IPS-20b (cell line): ENCODE data around the gene NELFA.

Experiments
- H3K27ac ChIP-seq: one replicate; pipeline ENCODE4 v1.5.1; 2013; ENCODE audit warnings: low read length
- H3K27me3 ChIP-seq: 2 replicates; pipeline ENCODE4 v1.6.1; 2013; ENCODE audit warnings: mild to moderate bottlenecking, low read length, inconsistent platforms; ENCODE audit not compliant: insufficient read depth
- H3K36me3 ChIP-seq: 2 replicates; pipeline ENCODE4 v1.6.1; 2013; ENCODE audit warnings: low read depth, mild to moderate bottlenecking, inconsistent platforms, low read length, moderate library complexity; ENCODE audit not compliant: insufficient read depth
- H3K4me1 ChIP-seq: 2 replicates; pipeline ENCODE4 v1.6.1; 2013; ENCODE audit warnings: mild to moderate bottlenecking, control low read depth, inconsistent platforms, low read length, moderate library complexity; ENCODE audit not compliant: insufficient read depth
- H3K4me3 ChIP-seq: 2 replicates; pipeline ENCODE4 v1.5.1; 2013; ENCODE audit warnings: mild to moderate bottlenecking, low read length, inconsistent platforms
- H3K9ac ChIP-seq: 2 replicates; pipeline ENCODE4 v1.6.1; 2013; ENCODE audit warnings: low read depth, mild to moderate bottlenecking, inconsistent platforms, low read length, moderate library complexity
- H3K9me3 ChIP-seq: 2 replicates; pipeline ENCODE4 v1.6.1; 2013; ENCODE audit warnings: mild to moderate bottlenecking, low read depth, low read length, inconsistent platforms; ENCODE audit not compliant: insufficient read depth

NELFA gene

GRCh38 chr4:1975880-1976279, 32.9 kb downstream of the NELFA start:
- Histone ChIP-seq H3K9me3 (no peaks in the 10 kb centered on the region), H3K9ac (no peak overlapping the region), H3K27ac (no peak overlapping the region), H3K36me3 (peaks cover 88% of the 10 kb centered on the region), H3K4me1 (no peaks in the 10 kb centered on the region), H3K27me3 (no peaks in the 10 kb centered on the region), H3K4me3 (no peak overlapping the region)

DNA sequence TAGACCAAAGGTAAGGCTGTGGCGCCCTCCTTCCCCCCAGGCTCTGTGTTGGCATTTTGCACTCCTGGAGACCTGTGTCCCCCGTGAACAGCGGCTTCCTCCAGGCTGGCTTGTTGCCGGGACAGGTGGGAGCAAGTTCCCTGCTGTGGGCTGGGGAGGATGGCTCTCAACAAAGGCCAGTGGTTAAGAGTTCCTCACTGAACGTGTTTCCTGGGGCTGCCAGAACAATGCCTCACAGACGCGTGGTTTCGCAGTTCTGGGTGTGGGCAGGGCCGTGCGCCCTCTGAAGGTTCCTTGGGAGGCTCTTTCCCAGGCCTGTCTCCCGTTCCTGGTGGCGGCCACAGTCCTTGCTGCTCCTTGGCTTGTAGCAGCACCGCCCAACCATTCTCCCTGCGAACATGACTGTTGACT, 33.4 kb downstream of the NELFA start:
- no peak overlapping the region for H3K4me3 ChIP-seq
- H3K4me1 ChIP-seq = no peaks in the 10 kb centered on the region
- H3K9me3 ChIP-seq = no peaks in the 10 kb centered on the region
- H3K27ac ChIP-seq = no peak overlapping the region
- no peaks in the 10 kb centered on the region for H3K27me3 ChIP-seq
- H3K9ac ChIP-seq = no peak overlapping the region
- peaks cover 88% of the 10 kb centered on the region for H3K36me3 ChIP-seq

- no peak overlapping the region for H3K27ac ChIP-seq
Measured at GRCh38 chr4:1974840-1975239, 33.9 kb downstream of the NELFA start.

GRCh38 chr4:1973661-1974060, 35.1 kb downstream of the NELFA start:
- Histone ChIP-seq H3K27ac (no peak overlapping the region), H3K9ac (no peak overlapping the region), H3K4me1 (no peaks in the 10 kb centered on the region), H3K9me3 (no peaks in the 10 kb centered on the region), H3K36me3 (peaks cover 87% of the 10 kb centered on the region), H3K27me3 (no peaks in the 10 kb centered on the region), H3K4me3 (no peak overlapping the region)

More at GRCh38 chr4:1974840-1975239, 33.9 kb downstream of the NELFA start:
- Histone ChIP-seq H3K36me3 (peaks cover 88% of the 10 kb centered on the region), H3K9ac (no peak overlapping the region), H3K9me3 (no peaks in the 10 kb centered on the region), H3K4me1 (no peaks in the 10 kb centered on the region), H3K27me3 (no peaks in the 10 kb centered on the region), H3K4me3 (no peak overlapping the region)

- Histone ChIP-seq H3K9ac (no peak overlapping the region), H3K36me3 (peaks cover 87% of the 10 kb centered on the region), H3K27ac (no peak overlapping the region), H3K4me3 (no peak overlapping the region), H3K4me1 (no peaks in the 10 kb centered on the region), H3K27me3 (no peaks in the 10 kb centered on the region), H3K9me3 (no peaks in the 10 kb centered on the region)
Measured at GRCh38 chr4:1973218-1973617, 35.6 kb downstream of the NELFA start.

DNA sequence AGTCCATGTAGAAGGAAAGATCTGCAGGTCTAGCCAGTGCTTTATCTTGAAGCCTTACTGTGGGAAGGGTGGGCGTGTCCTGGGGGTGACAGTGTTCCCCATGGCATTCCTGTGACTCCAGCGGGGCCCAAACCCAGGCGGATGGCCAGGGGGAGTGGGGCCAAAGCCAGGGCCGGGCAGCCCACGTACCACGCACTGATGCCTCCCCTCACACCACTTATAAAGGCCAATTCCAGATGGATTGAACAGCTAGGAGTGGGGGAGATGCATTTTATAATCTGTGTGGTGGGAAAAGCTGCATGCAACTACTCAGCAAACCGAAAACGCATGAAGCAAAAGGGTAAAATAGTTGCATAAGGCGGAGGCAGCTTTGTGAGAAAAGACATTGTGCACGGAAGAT, 36.4 kb downstream of the NELFA start:
- H3K9ac ChIP-seq = no peak overlapping the region
- no peaks in the 10 kb centered on the region for H3K4me1 ChIP-seq
- no peaks in the 10 kb centered on the region for H3K27me3 ChIP-seq
- H3K4me3 ChIP-seq = no peak overlapping the region
- H3K36me3 ChIP-seq = peaks cover 88% of the 10 kb centered on the region
- no peak overlapping the region for H3K27ac ChIP-seq
- H3K9me3 ChIP-seq = no peaks in the 10 kb centered on the region

DNA sequence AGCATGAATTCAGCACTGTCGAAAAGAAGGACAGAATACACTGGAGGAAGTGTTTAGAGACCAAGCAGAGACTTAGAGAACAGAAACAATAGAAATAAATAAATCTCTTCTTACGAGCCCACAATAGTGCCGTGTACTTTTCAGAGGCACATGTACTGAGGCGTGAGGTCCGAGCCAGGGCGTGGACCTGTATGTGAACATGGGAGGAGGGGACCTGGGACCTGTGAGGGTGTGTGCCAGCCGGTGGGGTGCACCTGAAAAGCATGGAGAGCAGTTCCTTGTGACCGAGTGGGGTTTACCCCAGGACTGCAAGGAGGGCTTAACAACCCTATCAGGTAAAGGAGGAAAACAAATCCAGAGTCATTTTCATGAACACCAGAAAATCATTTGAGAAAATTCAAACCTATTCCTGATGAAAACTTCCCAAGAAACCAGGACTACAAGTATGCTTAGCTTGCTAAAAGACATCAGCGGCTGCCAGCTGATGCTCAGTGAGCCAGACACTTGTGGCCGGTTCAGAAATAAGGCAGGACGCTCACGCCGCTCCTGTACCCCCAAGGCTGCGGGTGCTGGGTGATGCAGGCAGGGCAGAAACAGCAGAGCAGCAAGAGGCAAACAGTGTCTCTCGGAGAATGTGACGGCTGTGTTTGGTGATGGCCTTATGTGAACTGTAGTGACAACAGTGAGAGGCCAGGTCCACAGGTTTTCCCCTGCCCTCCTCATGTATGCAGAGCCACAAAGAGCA, 37.1 kb downstream of the NELFA start:
- no peak overlapping the region for H3K9ac ChIP-seq
- peaks cover 81% of the 10 kb centered on the region for H3K36me3 ChIP-seq
- no peak overlapping the region for H3K27ac ChIP-seq
- no peaks in the 10 kb centered on the region for H3K9me3 ChIP-seq
- no peaks in the 10 kb centered on the region for H3K4me1 ChIP-seq
- no peaks in the 10 kb centered on the region for H3K27me3 ChIP-seq
- H3K4me3 ChIP-seq = no peak overlapping the region

- Histone ChIP-seq H3K9me3 (no peaks in the 10 kb centered on the region), H3K36me3 (peaks cover 78% of the 10 kb centered on the region), H3K4me3 (no peak overlapping the region), H3K27me3 (no peaks in the 10 kb centered on the region), H3K27ac (no peak overlapping the region), H3K9ac (no peak overlapping the region), H3K4me1 (no peaks in the 10 kb centered on the region)
Measured at GRCh38 chr4:1970926-1971325, 37.8 kb downstream of the NELFA start.

DNA sequence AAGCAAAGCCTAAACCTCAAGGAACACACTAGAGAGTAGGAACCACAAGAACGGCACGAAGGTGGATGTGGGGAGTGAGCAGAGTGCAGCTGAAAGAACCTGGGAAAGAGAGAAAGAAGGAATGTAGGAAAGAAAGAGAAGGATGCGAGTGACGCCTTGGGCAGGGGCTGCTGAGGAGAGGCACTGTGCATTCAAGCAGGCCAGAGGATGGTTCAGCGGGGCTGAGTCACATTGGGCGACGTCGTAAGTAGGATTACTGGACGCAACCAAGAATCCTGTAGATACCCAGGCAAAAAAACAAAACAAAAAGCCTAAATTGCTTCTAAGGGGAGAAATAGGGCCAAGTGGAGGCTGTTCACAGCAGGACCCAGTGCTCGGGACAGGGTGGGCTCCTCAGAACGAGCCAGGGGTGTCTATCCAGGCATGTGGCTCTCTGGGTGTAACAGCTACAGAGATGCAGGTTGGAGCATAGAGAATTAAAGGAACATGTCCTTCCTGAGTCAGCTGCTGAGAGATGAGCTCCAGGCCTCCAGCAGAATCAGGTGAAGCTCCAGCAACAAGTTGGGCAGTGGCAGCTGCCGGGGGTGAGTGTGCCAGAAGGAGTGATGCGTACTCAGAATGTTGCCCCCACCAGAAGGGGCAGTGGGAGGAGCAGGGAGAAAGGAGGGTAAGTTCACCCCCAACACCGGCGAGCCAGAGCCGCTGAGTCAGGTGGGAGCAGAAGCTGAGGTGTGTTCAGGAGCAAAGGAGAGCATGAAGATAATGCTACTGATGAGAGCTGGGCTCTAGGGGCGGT, 38.6 kb downstream of the NELFA start:
- H3K9ac ChIP-seq = no peak overlapping the region
- no peaks in the 10 kb centered on the region for H3K4me1 ChIP-seq
- H3K36me3 ChIP-seq = peaks cover 78% of the 10 kb centered on the region
- no peaks in the 10 kb centered on the region for H3K27me3 ChIP-seq
- H3K27ac ChIP-seq = no peak overlapping the region
- no peak overlapping the region for H3K4me3 ChIP-seq
- H3K9me3 ChIP-seq = no peaks in the 10 kb centered on the region

GRCh38 chr4:1968686-1969295, 40.0 kb downstream of the NELFA start:
- H3K36me3 ChIP-seq = peaks cover 82% of the 10 kb centered on the region

GRCh38 chr4:1967512-1968149, 41.1 kb downstream of the NELFA start:
- Histone ChIP-seq H3K9me3 (no peaks in the 10 kb centered on the region), H3K27me3 (no peaks in the 10 kb centered on the region), H3K9ac (no peak overlapping the region), H3K4me1 (no peaks in the 10 kb centered on the region), H3K4me3 (no peak overlapping the region), H3K36me3 (peaks cover 83% of the 10 kb centered on the region), H3K27ac (no peak overlapping the region)

More at GRCh38 chr4:1968686-1969295, 40.0 kb downstream of the NELFA start:
- no peaks in the 10 kb centered on the region for H3K4me1 ChIP-seq
- no peak overlapping the region for H3K9ac ChIP-seq
- H3K27ac ChIP-seq = no peak overlapping the region
- no peak overlapping the region for H3K4me3 ChIP-seq
- H3K9me3 ChIP-seq = no peaks in the 10 kb centered on the region
- no peaks in the 10 kb centered on the region for H3K27me3 ChIP-seq
